HT-29 (cell line): ENCODE measurements around the gene RICTOR. TPM values are rescaled to one million over a fixed set of nuclear protein-coding genes. Genes with fewer than 3 reads are reported as not detected.

Source experiments
- DNase-seq: peaks from one replicate; pipeline ENCODE4 v3.0.0-alpha.2; 2015; ENCODE audit warnings: low spot score
- total RNA-seq: library from RNA; depleted of rRNA; stranded (reverse); fragments of >200 nt; shearing (Covaris generic); gene quantifications from 2 replicates; pipeline ENCODE4 v1.2.3, GENCODE V29; 2014

The RICTOR gene
- total RNA-seq, 1 experiment from 2014 or later = 12.8 TPM

GRCh38 chr5:38940230-38940858, 133.9 kb downstream of the RICTOR start:
- no peak for DNase-seq

GRCh38 chr5:38938973-38939372, 135.2 kb downstream of the RICTOR start:
- DNase-seq = no peak

- no peak for DNase-seq
These were observed 135.8 kb downstream of the RICTOR start for GRCh38 chr5:38938424-38938823.

GRCh38 chr5:38936269-38936668, 137.9 kb downstream of the RICTOR start:
- DNase-seq = no peak

GRCh38 chr5:38935437-38935836, 138.8 kb downstream of the RICTOR start:
- no peak for DNase-seq

- no peak for DNase-seq
These were observed 141.3 kb downstream of the RICTOR start for GRCh38 chr5:38932854-38933408.

- no peak for DNase-seq
These were observed 142.5 kb downstream of the RICTOR start for GRCh38 chr5:38931731-38932130.

GRCh38 chr5:38929838-38930237, 144.4 kb downstream of the RICTOR start:
- DNase-seq = no peak

- no peak for DNase-seq
These were observed 146.7 kb downstream of the RICTOR start for GRCh38 chr5:38927470-38927869.

GRCh38 chr5:38926121-38926520, 148.1 kb downstream of the RICTOR start:
- DNase-seq = no peak

GRCh38 chr5:38925154-38925925, 148.9 kb downstream of the RICTOR start:
- DNase-seq = no peak

- no peak for DNase-seq
These were observed 150.3 kb downstream of the RICTOR start for GRCh38 chr5:38923661-38924451.

- peak; percentile 61 for DNase-seq
These were observed 152.0 kb downstream of the RICTOR start for GRCh38 chr5:38922199-38922598.

- no peak for DNase-seq
These were observed 153.0 kb downstream of the RICTOR start for GRCh38 chr5:38921174-38921573.

- DNase-seq = no peak
These were observed 157.4 kb downstream of the RICTOR start for GRCh38 chr5:38916802-38917201.

- no peak for DNase-seq
These were observed 160.5 kb downstream of the RICTOR start for GRCh38 chr5:38913714-38914113.

- DNase-seq = no peak
These were observed 162.3 kb downstream of the RICTOR start for GRCh38 chr5:38911933-38912332.

- no peak for DNase-seq
These were observed 167.7 kb downstream of the RICTOR start for GRCh38 chr5:38906503-38906902.

GRCh38 chr5:38905516-38905915, 168.7 kb downstream of the RICTOR start:
- DNase-seq = no peak

GRCh38 chr5:38899936-38900335, 174.3 kb downstream of the RICTOR start:
- no peak for DNase-seq

- no peak for DNase-seq
These were observed 177.4 kb downstream of the RICTOR start for GRCh38 chr5:38896760-38897159.

- no peak for DNase-seq
These were observed 181.8 kb downstream of the RICTOR start for GRCh38 chr5:38892363-38892762.
